Chondrocyte (in vitro differentiated cells): ENCODE results near the gene ISG15. TPM values are rescaled to one million over a fixed set of nuclear protein-coding genes. Genes with fewer than 3 reads are reported as not detected.

Source experiments
- DNase-seq: peaks from one replicate; pipeline ENCODE4 v3.0.0; 2021; ENCODE audit warnings: mixed read lengths, low spot score
- H3K27ac Mint-ChIP-seq: one replicate; pipeline ENCODE4 v1.8.0; 2021; ENCODE audit warnings: mild to moderate bottlenecking, moderate library complexity, mixed read lengths; ENCODE audit not compliant: unreplicated experiment
- H3K27me3 Mint-ChIP-seq: 2 replicates; pipeline ENCODE4 v1.8.0; 2021; ENCODE audit warnings: low read depth, mixed read lengths
- H3K36me3 Mint-ChIP-seq: 2 replicates; pipeline ENCODE4 v1.8.0; 2021; ENCODE audit warnings: low read depth, mixed read lengths
- H3K4me1 Mint-ChIP-seq: 2 replicates; pipeline ENCODE4 v1.8.0; 2021; ENCODE audit warnings: low read depth, mild to moderate bottlenecking, mixed read lengths
- H3K4me3 Mint-ChIP-seq: one replicate; pipeline ENCODE4 v1.8.0; 2021; ENCODE audit warnings: mild to moderate bottlenecking, moderate library complexity, mixed read lengths; ENCODE audit not compliant: unreplicated experiment
- H3K9me3 Mint-ChIP-seq: 2 replicates; pipeline ENCODE4 v1.8.0; 2021; ENCODE audit warnings: low read depth, mixed read lengths
- CTCF ChIP-seq: fragments of 200-600 bp; sonication (generic); IDR thresholded peaks from 2 replicates; pipeline ENCODE4 v1.5.0; 2021; ENCODE audit warnings: antibody characterized with exemption, mild to moderate bottlenecking, moderate library complexity
- total RNA-seq: library from RNA; stranded (reverse); gene quantifications from 3 replicates; pipeline ENCODE4 v1.2.1, GENCODE V29; 2021

ISG15 gene
- total RNA-seq, 1 donor from 2014 or later, result 42.2 TPM

- Mint-ChIP-seq H3K4me3 (no peak overlapping the region), H3K27me3 (no peaks in the 10 kb centered on the region), H3K36me3 (peaks cover 10% of the 10 kb centered on the region), H3K9me3 (peaks cover 11% of the 10 kb centered on the region), H3K4me1 (peaks cover 12% of the 10 kb centered on the region), H3K27ac (peak overlapping the region; percentile 71)
- no peak for DNase-seq
- TF ChIP-seq CTCF, result no peak
Measured at GRCh38 chr1:995665-996633, 17.3 kb upstream of the ISG15 start.

- TF ChIP-seq CTCF, result no peak
- no peak for DNase-seq
- Mint-ChIP-seq H3K27me3 (no peaks in the 10 kb centered on the region), H3K4me3 (peak overlapping the region; percentile 56), H3K27ac (peak overlapping the region; percentile 77), H3K36me3 (peaks cover 4% of the 10 kb centered on the region), H3K9me3 (peaks cover 5% of the 10 kb centered on the region), H3K4me1 (peaks cover 14% of the 10 kb centered on the region)
Measured at GRCh38 chr1:996851-997712, 16.2 kb upstream of the ISG15 start.

GRCh38 chr1:997713-997992, 15.6 kb upstream of the ISG15 start:
- no peak for DNase-seq
- no peak for TF ChIP-seq CTCF
- H3K27ac Mint-ChIP-seq, result no peak overlapping the region
- no peaks in the 10 kb centered on the region for H3K27me3 Mint-ChIP-seq
- H3K9me3 Mint-ChIP-seq, result peaks cover under 1% of the 10 kb centered on the region
- H3K4me1 Mint-ChIP-seq, result peaks cover 14% of the 10 kb centered on the region
- no peak overlapping the region for H3K4me3 Mint-ChIP-seq
- peaks cover under 1% of the 10 kb centered on the region for H3K36me3 Mint-ChIP-seq

- no peak for TF ChIP-seq CTCF
- Mint-ChIP-seq H3K4me3 (peak overlapping the region; percentile 72), H3K9me3 (no peaks in the 10 kb centered on the region), H3K4me1 (peaks cover 16% of the 10 kb centered on the region), H3K27ac (peak overlapping the region; percentile 63), H3K27me3 (no peaks in the 10 kb centered on the region), H3K36me3 (no peaks in the 10 kb centered on the region)
- no peak for DNase-seq
Measured at GRCh38 chr1:997993-998744, 15.1 kb upstream of the ISG15 start.

GRCh38 chr1:998745-998994, 14.6 kb upstream of the ISG15 start:
- no peaks in the 10 kb centered on the region for H3K27me3 Mint-ChIP-seq
- no peak for TF ChIP-seq CTCF
- DNase-seq, result no peak
- H3K4me1 Mint-ChIP-seq, result peaks cover 17% of the 10 kb centered on the region
- H3K27ac Mint-ChIP-seq, result peak overlapping the region; percentile 63
- peak overlapping the region; percentile 72 for H3K4me3 Mint-ChIP-seq
- H3K9me3 Mint-ChIP-seq, result no peaks in the 10 kb centered on the region
- no peaks in the 10 kb centered on the region for H3K36me3 Mint-ChIP-seq
